Activated naive CD8-positive, alpha-beta T cell (primary cell): ENCODE results near the gene RRP12.
A peak's percentile ranks its signal among the peaks of the same experiment; 100 is the strongest.

Experiments
- H3K27ac Mint-ChIP-seq: one replicate; pipeline ENCODE4 v1.8.0; 2021; ENCODE audit warnings: mixed read lengths
- H3K27me3 Mint-ChIP-seq: one replicate; pipeline ENCODE4 v1.8.0; 2021; ENCODE audit warnings: mixed read lengths
- H3K36me3 Mint-ChIP-seq: one replicate; pipeline ENCODE4 v1.8.0; 2021; ENCODE audit warnings: mixed read lengths
- H3K4me1 Mint-ChIP-seq: one replicate; pipeline ENCODE4 v1.8.0; 2021; ENCODE audit warnings: low read depth, mixed read lengths
- H3K4me3 Mint-ChIP-seq: one replicate; pipeline ENCODE4 v1.8.0; 2021; ENCODE audit warnings: mild to moderate bottlenecking, mixed read lengths
- H3K9me3 Mint-ChIP-seq: one replicate; pipeline ENCODE4 v1.8.0; 2021; ENCODE audit warnings: low read depth, mixed read lengths

The RRP12 gene

DNA sequence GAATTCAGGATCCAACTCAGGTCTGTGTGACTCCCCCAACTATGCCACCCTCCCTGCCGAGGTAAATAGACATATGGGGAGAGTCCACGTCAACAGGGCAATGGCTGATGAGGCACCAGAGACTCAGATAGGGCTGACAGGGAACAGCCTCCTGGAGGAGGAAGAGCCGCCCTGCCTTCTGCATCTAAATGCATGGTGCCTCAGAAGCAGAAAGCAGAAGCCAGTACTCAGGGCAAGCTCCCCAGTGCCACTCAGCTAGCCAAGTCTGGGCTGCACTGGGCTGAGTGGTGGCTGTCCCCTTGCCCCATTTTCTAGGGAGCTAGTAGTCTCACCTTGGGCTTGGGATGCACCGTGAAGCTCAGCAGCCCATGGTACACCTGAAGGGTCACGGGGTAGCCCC, 11.0 kb downstream of the RRP12 start:
- Mint-ChIP-seq H3K4me3 (no peak overlapping the region), H3K4me1 (no peaks in the 10 kb centered on the region), H3K27me3 (no peaks in the 10 kb centered on the region), H3K27ac (no peak overlapping the region), H3K36me3 (peaks cover 11% of the 10 kb centered on the region), H3K9me3 (no peaks in the 10 kb centered on the region)

DNA sequence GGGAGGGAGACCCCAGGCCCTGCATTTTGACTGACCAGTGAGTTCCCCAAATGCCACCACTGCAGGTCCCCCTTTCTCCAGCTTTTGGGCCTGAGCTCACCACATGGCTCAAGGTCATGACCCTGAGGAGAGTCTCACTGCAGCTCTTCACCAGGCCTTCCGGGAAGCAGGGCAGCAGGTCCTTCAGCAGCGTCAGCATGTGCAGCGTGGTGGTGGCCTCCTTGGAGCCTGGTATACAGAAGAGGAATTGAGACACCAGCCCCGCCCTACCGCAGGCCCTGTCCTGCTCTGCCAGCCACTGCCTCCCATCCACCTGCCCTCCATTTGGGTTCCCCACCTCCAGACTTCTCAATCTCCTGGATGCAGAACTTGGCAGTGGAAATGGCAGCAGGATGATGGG, 13.0 kb downstream of the RRP12 start:
- H3K27ac Mint-ChIP-seq, result peak overlapping the region; percentile 16
- H3K27me3 Mint-ChIP-seq, result no peaks in the 10 kb centered on the region
- H3K4me3 Mint-ChIP-seq, result no peak overlapping the region
- no peaks in the 10 kb centered on the region for H3K4me1 Mint-ChIP-seq
- H3K9me3 Mint-ChIP-seq, result no peaks in the 10 kb centered on the region
- peaks cover 8% of the 10 kb centered on the region for H3K36me3 Mint-ChIP-seq

DNA sequence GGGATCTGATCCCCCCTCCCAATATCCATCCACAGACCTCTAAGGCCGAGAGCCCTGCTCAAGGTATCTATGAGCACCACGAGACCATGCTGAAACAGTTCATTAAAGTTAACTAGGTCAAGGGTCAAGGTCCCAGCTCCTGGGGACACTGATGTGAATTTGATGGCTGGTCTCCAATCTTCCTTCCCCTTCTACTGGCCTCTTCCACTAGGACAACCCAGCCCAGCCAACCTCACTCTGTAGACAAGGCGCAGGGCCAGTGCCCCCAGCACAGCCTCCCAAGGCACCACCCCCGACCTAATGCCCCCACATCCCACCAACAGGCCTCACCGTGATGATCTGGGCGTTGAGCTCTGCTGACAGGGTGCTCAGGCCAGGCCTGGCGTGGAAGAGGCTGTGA, 15.6 kb downstream of the RRP12 start:
- no peaks in the 10 kb centered on the region for H3K27me3 Mint-ChIP-seq
- H3K9me3 Mint-ChIP-seq, result no peaks in the 10 kb centered on the region
- H3K4me1 Mint-ChIP-seq, result no peaks in the 10 kb centered on the region
- no peak overlapping the region for H3K27ac Mint-ChIP-seq
- peaks cover 6% of the 10 kb centered on the region for H3K36me3 Mint-ChIP-seq
- no peak overlapping the region for H3K4me3 Mint-ChIP-seq

DNA sequence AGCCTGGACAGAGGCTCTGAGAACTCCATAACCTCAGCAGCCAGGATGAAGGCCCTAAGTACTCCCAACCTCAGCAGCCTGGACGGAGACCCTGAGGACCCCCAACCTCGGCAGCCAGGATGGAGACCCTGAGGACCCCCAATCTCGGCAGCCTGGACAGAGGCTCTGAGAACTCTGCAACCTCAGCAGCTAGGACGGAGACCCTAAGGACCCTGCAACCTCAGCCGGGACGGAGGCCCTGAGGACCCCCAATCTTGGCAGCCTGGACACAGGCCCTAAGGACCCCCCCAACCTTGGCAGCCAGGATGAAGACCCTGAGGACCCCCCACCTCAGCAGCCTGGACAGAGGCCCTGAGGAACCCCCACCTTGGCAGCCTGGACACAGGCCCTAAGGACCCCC, 16.5 kb downstream of the RRP12 start:
- Mint-ChIP-seq H3K36me3 (peaks cover 6% of the 10 kb centered on the region), H3K4me3 (no peak overlapping the region), H3K9me3 (no peaks in the 10 kb centered on the region), H3K27me3 (no peaks in the 10 kb centered on the region), H3K27ac (no peak overlapping the region), H3K4me1 (no peaks in the 10 kb centered on the region)

DNA sequence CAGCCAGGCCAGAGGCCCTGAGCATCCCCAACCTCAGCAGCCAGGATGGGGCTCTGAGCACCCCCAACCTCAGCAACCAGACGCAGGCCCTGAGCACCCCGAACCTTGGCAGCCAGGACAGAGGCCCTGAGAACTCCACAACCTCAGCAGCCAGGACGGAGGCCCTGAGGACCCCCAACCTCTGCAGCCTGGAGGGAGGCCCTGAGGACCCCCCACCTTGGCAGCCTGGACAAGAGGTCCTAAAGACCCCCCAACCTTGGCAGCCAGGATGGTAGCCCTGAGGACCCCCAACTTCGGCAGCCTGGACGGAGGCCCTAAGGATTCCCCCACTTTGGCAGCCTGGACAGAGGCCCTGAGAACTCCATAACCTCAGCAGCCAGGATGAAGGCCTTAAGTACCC, 17.0 kb downstream of the RRP12 start:
- H3K9me3 Mint-ChIP-seq, result no peaks in the 10 kb centered on the region
- H3K27me3 Mint-ChIP-seq, result no peaks in the 10 kb centered on the region
- H3K36me3 Mint-ChIP-seq, result peaks cover 6% of the 10 kb centered on the region
- H3K4me1 Mint-ChIP-seq, result no peaks in the 10 kb centered on the region
- H3K27ac Mint-ChIP-seq, result no peak overlapping the region
- no peak overlapping the region for H3K4me3 Mint-ChIP-seq

DNA sequence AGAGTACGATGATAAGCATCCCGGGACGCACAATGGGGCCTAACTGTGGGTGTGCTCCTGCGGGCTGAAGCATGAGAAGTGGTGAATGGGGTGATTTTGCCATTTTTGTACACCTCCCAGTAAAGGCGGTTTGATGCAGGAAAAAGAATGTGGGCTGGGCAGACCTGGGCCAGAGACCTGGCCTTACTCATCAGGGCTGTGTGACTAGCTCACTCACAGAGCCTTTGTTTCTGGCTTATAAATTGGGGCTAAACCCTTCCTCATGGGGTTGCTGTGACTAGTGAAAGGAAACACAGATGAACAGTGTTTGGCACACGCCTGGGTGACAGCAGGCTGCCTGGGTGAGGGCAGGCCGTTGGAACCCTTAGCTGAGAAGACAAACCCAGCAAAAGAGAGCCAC, 18.0 kb downstream of the RRP12 start:
- H3K4me1 Mint-ChIP-seq, result no peaks in the 10 kb centered on the region
- no peak overlapping the region for H3K4me3 Mint-ChIP-seq
- no peaks in the 10 kb centered on the region for H3K36me3 Mint-ChIP-seq
- no peaks in the 10 kb centered on the region for H3K27me3 Mint-ChIP-seq
- H3K9me3 Mint-ChIP-seq, result no peaks in the 10 kb centered on the region
- H3K27ac Mint-ChIP-seq, result no peak overlapping the region

DNA sequence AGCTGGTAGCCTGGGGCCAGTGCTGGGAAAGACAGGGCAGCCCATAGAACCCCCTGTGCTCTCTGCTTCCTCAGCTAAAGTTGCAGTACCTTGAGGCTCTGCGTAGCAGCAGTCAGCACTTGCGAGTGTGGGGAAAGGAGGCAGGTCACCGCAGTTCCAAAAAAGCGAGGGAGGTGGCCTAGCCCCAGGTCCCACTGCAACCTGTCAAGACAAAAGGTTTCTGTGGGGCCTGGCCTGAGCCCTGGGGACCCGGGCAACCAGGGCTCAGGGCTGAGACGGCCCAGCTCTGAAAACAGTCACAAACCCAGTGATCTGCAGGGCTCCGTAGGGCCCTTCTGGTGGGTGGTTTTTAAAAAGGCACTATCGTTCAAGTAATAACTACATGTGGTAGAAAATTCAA, 19.5 kb downstream of the RRP12 start:
- no peaks in the 10 kb centered on the region for H3K36me3 Mint-ChIP-seq
- H3K27me3 Mint-ChIP-seq, result no peaks in the 10 kb centered on the region
- no peaks in the 10 kb centered on the region for H3K9me3 Mint-ChIP-seq
- H3K4me1 Mint-ChIP-seq, result no peaks in the 10 kb centered on the region
- no peak overlapping the region for H3K4me3 Mint-ChIP-seq
- H3K27ac Mint-ChIP-seq, result no peak overlapping the region

DNA sequence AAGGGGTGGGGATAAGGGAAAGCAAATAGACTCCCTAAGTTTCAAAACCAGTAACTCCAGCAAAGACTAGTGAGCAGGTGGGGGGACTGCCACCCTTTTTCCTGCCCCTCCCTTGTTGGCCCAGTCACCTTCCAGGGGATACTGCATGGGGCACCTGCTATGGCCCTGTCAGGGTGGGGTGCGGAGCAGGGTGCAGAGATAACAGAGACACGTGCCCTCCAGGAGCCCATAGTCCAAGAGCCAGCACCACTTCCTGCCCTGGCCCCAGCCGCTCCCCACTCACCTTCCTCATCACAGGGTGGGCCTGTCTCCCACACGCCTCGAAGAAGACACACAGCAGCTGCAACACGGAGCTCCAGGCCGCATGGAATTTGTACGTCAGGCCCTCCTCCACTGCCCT, 20.6 kb downstream of the RRP12 start:
- Mint-ChIP-seq H3K36me3 (no peaks in the 10 kb centered on the region), H3K27ac (no peak overlapping the region), H3K4me3 (no peak overlapping the region), H3K4me1 (no peaks in the 10 kb centered on the region), H3K27me3 (no peaks in the 10 kb centered on the region), H3K9me3 (no peaks in the 10 kb centered on the region)

DNA sequence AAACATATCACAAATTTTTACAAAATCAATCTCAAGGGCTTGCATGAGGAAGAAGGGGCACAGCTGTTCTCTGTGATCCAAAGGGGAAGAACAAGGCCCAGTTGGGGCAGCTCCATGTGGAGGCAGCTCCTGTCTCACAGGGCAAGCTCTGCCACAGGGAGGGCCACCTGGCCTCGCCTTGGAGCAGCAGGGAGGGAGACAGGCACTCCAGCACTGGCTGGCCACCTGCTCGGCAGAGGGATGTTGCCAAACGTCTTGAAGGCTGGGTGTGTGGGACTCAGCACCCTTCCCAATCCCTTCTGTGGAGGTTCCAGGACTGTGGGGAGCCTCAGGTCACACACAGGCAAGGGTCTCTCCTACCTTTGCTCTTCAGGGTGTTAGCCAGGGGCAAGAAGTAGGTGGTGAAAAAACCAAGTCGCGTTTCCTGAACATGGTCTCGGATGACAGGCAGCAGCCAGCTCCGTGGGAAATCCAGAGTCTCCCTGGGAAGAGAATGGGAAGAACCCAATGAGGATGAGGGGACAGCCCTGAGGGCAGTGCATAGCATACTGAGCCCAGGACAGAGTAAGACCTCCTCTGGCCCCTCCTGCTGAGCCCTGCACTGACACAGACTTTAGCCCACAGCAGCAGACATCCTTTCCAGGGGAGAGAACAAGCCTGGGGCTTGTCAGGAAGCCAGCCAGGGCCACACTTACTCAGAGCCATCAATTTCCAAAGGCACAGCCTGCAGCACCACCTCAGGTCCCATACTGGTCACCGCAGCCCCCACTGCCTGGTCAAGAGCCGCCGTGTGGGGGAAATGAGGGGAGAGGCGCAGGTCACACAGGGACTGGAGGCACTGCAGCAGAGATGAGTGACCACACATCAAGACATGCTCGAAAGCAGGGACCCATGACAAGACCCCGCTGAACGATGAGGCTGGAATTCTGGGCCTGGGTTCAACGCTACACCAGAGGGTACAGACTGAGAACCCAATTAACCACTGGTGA, 21.9 kb downstream of the RRP12 start:
- Mint-ChIP-seq H3K4me3 (no peak overlapping the region), H3K27me3 (no peaks in the 10 kb centered on the region), H3K36me3 (no peaks in the 10 kb centered on the region), H3K9me3 (no peaks in the 10 kb centered on the region), H3K4me1 (no peaks in the 10 kb centered on the region), H3K27ac (no peak overlapping the region)

DNA sequence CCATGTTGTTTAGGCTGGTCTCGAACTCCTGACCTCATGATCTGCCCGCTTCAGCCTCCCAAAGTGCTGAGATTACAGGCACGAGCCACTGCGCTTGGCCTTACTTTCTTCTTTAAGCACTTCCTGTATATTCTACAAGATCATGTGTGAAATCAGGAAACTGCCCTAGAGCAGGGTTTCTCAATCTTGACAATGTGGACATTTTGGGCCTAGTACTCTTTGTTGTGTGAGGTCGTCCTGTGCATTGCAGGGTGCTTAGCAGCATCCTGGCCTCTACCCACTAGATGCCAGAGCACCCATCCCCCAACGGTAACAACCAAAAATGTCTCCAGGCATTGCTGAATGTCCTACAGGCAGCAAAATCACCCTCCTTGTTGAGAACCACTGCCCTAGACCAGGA, 24.7 kb downstream of the RRP12 start:
- Mint-ChIP-seq H3K36me3 (peaks cover 6% of the 10 kb centered on the region), H3K27ac (no peak overlapping the region), H3K27me3 (no peaks in the 10 kb centered on the region), H3K4me1 (no peaks in the 10 kb centered on the region), H3K4me3 (no peak overlapping the region), H3K9me3 (no peaks in the 10 kb centered on the region)

DNA sequence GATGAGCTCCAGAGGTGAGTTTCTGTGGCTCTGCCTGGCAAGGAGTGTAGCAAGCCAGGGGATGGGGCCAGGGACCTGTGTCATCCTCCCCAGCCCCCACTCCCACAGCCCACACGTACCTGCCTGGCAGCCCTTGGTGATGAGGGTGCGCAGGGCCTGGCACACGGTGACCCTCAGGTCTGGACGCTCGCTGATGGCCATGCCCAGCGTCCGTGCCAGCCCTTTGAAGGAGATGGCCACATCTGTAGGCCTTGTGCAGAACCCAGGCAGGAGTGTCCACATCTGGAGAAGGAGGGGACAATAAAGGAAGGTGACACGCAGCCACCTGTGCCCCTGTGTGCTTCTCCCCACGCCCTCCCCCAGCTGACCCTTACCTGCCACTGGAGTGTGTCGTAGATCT, 27.7 kb downstream of the RRP12 start:
- Mint-ChIP-seq H3K4me1 (no peaks in the 10 kb centered on the region), H3K9me3 (no peaks in the 10 kb centered on the region), H3K27ac (no peak overlapping the region), H3K4me3 (no peak overlapping the region), H3K27me3 (no peaks in the 10 kb centered on the region), H3K36me3 (peaks cover 8% of the 10 kb centered on the region)

DNA sequence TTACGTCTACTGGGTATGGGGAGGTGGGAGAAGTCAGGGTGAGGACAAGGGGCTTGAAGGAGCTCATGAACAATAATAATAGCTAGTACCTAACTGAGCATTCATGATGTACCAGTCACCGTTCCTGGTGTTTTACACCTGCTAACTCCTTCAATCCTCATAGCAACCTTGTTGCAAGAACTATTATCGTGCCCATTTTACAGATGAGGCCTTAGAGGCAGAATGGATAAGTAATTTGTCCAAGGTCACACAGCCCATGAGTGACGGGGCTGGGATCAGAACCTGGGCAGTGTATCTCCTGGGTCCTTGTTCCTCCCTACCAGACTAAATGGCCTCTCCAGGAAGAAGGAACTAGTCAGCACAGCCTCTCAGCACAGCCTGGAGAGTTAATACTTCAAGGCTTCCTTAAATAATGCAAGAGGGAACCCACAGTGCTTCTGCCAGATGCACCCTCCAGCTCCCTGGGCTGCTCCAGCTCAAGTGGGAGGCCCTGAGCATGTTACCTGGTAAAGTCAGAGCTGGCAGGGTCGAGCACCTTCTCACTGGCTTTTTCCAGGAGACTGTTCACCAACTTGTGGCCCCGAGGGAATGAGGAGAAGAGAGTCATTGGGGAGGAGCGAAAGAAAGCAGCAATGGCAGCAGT, 28.8 kb downstream of the RRP12 start:
- H3K36me3 Mint-ChIP-seq, result peaks cover 9% of the 10 kb centered on the region
- H3K9me3 Mint-ChIP-seq, result no peaks in the 10 kb centered on the region
- H3K4me3 Mint-ChIP-seq, result no peak overlapping the region
- no peaks in the 10 kb centered on the region for H3K27me3 Mint-ChIP-seq
- no peaks in the 10 kb centered on the region for H3K4me1 Mint-ChIP-seq
- H3K27ac Mint-ChIP-seq, result no peak overlapping the region

DNA sequence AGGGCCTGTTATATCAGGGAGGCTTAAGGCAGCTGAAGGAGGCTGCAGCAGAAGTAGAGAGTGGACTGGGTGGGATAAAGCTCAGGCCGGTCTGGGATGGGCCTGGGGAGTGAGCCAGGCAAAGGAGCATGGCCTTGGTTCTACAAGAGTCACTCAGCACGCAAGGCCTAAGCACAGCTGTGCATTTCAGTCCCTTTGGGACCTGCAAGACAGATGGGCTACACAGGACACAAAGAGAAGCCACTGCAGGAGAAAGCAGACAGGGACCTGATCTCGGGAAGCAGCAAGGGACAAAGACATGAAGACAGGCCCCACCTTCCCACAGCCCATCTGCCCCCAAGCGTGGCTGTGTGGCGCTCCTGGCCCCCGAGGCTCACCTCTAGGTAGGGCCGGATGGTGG, 29.4 kb downstream of the RRP12 start:
- H3K27me3 Mint-ChIP-seq, result no peaks in the 10 kb centered on the region
- no peak overlapping the region for H3K4me3 Mint-ChIP-seq
- H3K27ac Mint-ChIP-seq, result no peak overlapping the region
- H3K4me1 Mint-ChIP-seq, result no peaks in the 10 kb centered on the region
- peaks cover 10% of the 10 kb centered on the region for H3K36me3 Mint-ChIP-seq
- no peaks in the 10 kb centered on the region for H3K9me3 Mint-ChIP-seq

DNA sequence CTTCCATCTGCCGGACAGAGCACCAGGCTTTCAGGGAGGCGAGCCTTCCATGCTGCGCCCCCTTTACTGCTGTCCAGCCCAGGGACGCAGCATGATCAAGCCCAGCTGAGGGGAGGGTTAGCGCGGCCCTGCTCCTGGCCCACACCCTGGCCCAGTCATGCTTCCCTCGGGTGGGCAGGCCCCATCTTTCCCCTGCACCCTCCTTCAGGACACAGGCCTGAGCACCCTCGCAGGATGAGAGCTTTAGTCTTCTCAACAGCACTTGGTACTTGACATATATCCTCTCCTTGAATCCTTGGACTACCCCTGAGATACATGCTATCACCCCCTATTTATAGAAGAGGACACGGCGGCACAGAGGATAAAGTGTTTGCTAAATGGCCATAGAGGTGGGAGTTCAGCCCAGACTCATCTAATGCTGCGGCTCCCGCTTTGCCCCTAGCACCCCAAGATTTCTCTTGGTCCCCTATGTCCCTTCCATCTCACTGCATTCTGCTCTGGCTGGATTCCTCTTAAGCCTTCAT, 34.0 kb downstream of the RRP12 start:
- Mint-ChIP-seq H3K36me3 (peaks cover 16% of the 10 kb centered on the region), H3K27me3 (no peaks in the 10 kb centered on the region), H3K4me1 (no peaks in the 10 kb centered on the region), H3K4me3 (no peak overlapping the region), H3K27ac (no peak overlapping the region), H3K9me3 (no peaks in the 10 kb centered on the region)

DNA sequence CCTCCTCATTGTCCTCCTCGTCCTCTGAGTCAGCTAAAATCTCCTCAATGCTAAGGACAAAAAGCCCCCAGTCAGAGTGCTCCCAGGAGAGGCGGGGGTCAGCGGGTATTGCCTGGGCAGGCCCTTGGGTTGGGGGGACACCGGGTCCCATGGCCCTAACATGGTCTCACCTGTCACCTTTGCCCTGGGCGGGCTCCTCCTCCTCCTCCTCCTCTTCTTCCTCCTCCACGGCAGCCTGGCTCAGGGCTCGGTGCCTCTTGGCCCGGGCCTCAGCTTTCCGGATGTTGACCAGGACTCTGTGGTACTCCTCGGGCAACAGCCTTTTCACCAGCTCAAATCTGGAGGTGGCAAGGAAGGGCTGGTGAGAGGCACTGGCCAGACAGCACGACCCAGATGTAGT, 34.6 kb downstream of the RRP12 start:
- H3K27me3 Mint-ChIP-seq, result no peaks in the 10 kb centered on the region
- no peak overlapping the region for H3K4me3 Mint-ChIP-seq
- peaks cover 13% of the 10 kb centered on the region for H3K36me3 Mint-ChIP-seq
- no peak overlapping the region for H3K27ac Mint-ChIP-seq
- H3K4me1 Mint-ChIP-seq, result no peaks in the 10 kb centered on the region
- no peaks in the 10 kb centered on the region for H3K9me3 Mint-ChIP-seq
